Uterus (tissue), 2 donors: Measurements from ENCODE around the gene HINT3.

Experiments used
- POLR2A ChIP-seq, 2 donors: fragments of 450-650 bp; IDR thresholded peaks; one replicate each; pipeline ENCODE4 v1.6.1; 2016; ENCODE audit warnings: antibody characterized with exemption in 2 of 2, mild to moderate bottlenecking in 1 of 2, moderate library complexity in 1 of 2
- TF ChIP-seq, protein P1 (sequence below), 4 experiments: fragments of 200-600 bp in 2 of 4; fragments of 450-650 bp in 2 of 4; sonication (generic) in 2 of 4; IDR thresholded peaks; one replicate each; pipeline ENCODE4 v1.5.1; 2016 to 2019; ENCODE audit warnings: antibody characterized with exemption in 4 of 4, mild to moderate bottlenecking in 2 of 4, moderate library complexity in 1 of 4

- TF ChIP-seq, protein P1, sequence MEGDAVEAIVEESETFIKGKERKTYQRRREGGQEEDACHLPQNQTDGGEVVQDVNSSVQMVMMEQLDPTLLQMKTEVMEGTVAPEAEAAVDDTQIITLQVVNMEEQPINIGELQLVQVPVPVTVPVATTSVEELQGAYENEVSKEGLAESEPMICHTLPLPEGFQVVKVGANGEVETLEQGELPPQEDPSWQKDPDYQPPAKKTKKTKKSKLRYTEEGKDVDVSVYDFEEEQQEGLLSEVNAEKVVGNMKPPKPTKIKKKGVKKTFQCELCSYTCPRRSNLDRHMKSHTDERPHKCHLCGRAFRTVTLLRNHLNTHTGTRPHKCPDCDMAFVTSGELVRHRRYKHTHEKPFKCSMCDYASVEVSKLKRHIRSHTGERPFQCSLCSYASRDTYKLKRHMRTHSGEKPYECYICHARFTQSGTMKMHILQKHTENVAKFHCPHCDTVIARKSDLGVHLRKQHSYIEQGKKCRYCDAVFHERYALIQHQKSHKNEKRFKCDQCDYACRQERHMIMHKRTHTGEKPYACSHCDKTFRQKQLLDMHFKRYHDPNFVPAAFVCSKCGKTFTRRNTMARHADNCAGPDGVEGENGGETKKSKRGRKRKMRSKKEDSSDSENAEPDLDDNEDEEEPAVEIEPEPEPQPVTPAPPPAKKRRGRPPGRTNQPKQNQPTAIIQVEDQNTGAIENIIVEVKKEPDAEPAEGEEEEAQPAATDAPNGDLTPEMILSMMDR (IDR thresholded peaks at IDR 0.05): no peak
- peak in 1 of 2 donors; percentile 19 for TF ChIP-seq POLR2A (IDR thresholded peaks at IDR 0.05)
Observed at GRCh38 chr6:125957845-125958244, 1.3 kb downstream of the HINT3 start.
